ENCODE data around the gene NRDC. TPM values are rescaled to one million over a fixed set of nuclear protein-coding genes. Genes with fewer than 3 reads are reported as not detected.

NRDC gene
- total and polyA plus RNA-seq, 2 of the 8 experiments (the other 6 are each of a cell fraction or from before 2014, with no cell fraction given), result 70.2 to 182 TPM

GRCh38 chr1:51926171-51926812, 47.8 kb upstream of the NRDC start:
- Histone ChIP-seq H4K20me1 (replicated peaks in 1 of 2; ENCODE audit: control insufficient read depth in 1 of 2, insufficient read depth in 2 of 2, low read length in 2 of 2) (no peaks in the 10 kb centered on the region), H3K79me2 (ENCODE audit: control insufficient read depth in 1 of 2, insufficient read depth in 2 of 2, low read length in 2 of 2) (no peaks in the 10 kb centered on the region), H3K9ac (replicated peaks in 1 of 4; ENCODE audit: extremely low read depth in 1 of 4, low read depth in 3 of 4, low read length in 3 of 4) (no peak overlapping the region), H2BK12ac (ENCODE audit: low read depth, low read length) (no peak overlapping the region), H3K4ac (replicated peaks; ENCODE audit: insufficient read length, low read depth, low read length) (no peak overlapping the region), H3K4me1 (replicated peaks in 1 of 4; ENCODE audit: control insufficient read depth in 3 of 4, insufficient read depth in 4 of 4, low read length in 3 of 4) (no peaks in the 10 kb centered on the region), H2BK20ac (ENCODE audit: low read length) (no peak overlapping the region), H2BK15ac (ENCODE audit: low read length) (no peak overlapping the region), H2AFZ (ENCODE audit: low read length) (no peak overlapping the region), H4K5ac (ENCODE audit: insufficient read length, low read depth, low read length) (no peak overlapping the region), H2BK120ac (replicated peaks; ENCODE audit: low read depth, low read length) (no peak overlapping the region), H3K79me1 (ENCODE audit: low read depth, low read length) (no peaks in the 10 kb centered on the region), H3K14ac (ENCODE audit: insufficient read length) (no peak overlapping the region), H3K56ac (replicated peaks; ENCODE audit: insufficient read length, low read depth, low read length) (no peak overlapping the region), H4K8ac (ENCODE audit: extremely low read depth, insufficient read depth, low read length) (no peak overlapping the region), H3K9me3 (ENCODE audit: insufficient read depth in 2 of 2, low read depth in 1 of 2, low read length in 1 of 2) (no peaks in the 10 kb centered on the region), H3K4me3 (ENCODE audit: extremely low read depth in 1 of 4, insufficient read depth in 2 of 4, low read depth in 3 of 4, low read length in 4 of 4) (no peak overlapping the region), H2BK5ac (ENCODE audit: low read depth, low read length) (no peak overlapping the region), H3K23ac (ENCODE audit: insufficient read length) (no peak overlapping the region), H3K4me2 (ENCODE audit: insufficient read depth in 1 of 2, low read depth in 2 of 2, low read length in 2 of 2) (no peak overlapping the region), H2AK5ac (ENCODE audit: low read depth, low read length) (no peak overlapping the region), H3K23me2 (ENCODE audit: low read depth, low read length) (no peaks in the 10 kb centered on the region; the same call in 1 of the 2 replicates), H4K91ac (replicated peaks; ENCODE audit: insufficient read length, low read length) (no peak overlapping the region), H3K27ac (ENCODE audit: low read depth, low read length) (no peak overlapping the region), H3K18ac (ENCODE audit: extremely low read depth, low read length) (no peak overlapping the region), H3K27me3 (replicated peaks in 1 of 4; ENCODE audit: control insufficient read depth in 3 of 4, extremely low read depth in 1 of 4, insufficient read depth in 3 of 4, low read length in 3 of 4) (no peaks in the 10 kb centered on the region), H3K36me3 (ENCODE audit: control insufficient read depth in 2 of 4, insufficient read depth in 4 of 4, low read length in 3 of 4) (peaks cover 0 to 7% (median 2%) of the 10 kb centered on the region in 4 experiments; a peak in 4 of 8 replicates)
- CTCF ChIA-PET (ENCODE audit: partially characterized antibody), result interaction anchor here (0.6 to 7.7 kb wide), 27 partner anchors 9 to 989 kb away, joined by 3 to 84 read pairs (median 4); partner anchors contain the start of gene NRDC
- DNase-seq (ENCODE audit: low read depth in 1 of 2, low spot score in 2 of 2) (no peak), FAIRE-seq (peak; percentile 92)
- TF ChIP-seq RAD21 (IDR thresholded peaks at IDR 0.05 in 1 of 2, conservative IDR thresholded peaks at IDR 0.05 in 1 of 2; ENCODE audit: low read depth in 2 of 2, low read length in 2 of 2) (peak; percentile 66 to 82), CHD1 (IDR thresholded peaks at IDR 0.05; ENCODE audit: low read depth, low read length) (no peak), CTCF (IDR thresholded peaks at IDR 0.05; ENCODE audit: control extremely low read depth in 1 of 3, insufficient read depth in 1 of 3, low read depth in 1 of 3, low read length in 3 of 3) (peak; percentile 20 to 73 (median 55))
- POLR2A ChIA-PET (ENCODE audit: partially characterized antibody), result interaction anchor here (1.2 to 1.7 kb wide), 3 partner anchors 9 to 16 kb away, joined by 3 to 7 read pairs (median 4); no protein-coding TSS in a partner anchor
- 84% methylated on average over 5 of the region's 5 CpGs; no CpG with 5 or more reads in 1 of the 2 experiments for WGBS, 2 experiments (ENCODE audit: extremely low coverage in 1 of 2, insufficient coverage in 1 of 2, insufficient read length in 1 of 2, insufficient replicate concordance in 2 of 2, low coverage in 1 of 2, low lambda C conversion rate in 2 of 2, missing lambda C conversion rate in 1 of 2)

Data from H1 (cell line).